ENCODE measurements around the gene NUP210L.
A peak's percentile ranks its signal among the peaks of the same experiment; 100 is the strongest.

Gene NUP210L

GRCh38 chr1:153970346-153970745 lies 184.5 kb downstream of the NUP210L start:
- Histone ChIP-seq H3K27ac (ENCODE audit: low read depth, low read length) (no peak overlapping the region), H3K4me1 (ENCODE audit: control insufficient read depth in 1 of 2, insufficient read depth in 2 of 2, low read length in 2 of 2) (peaks cover 23 to 26% of the 10 kb centered on the region in 2 donors), H3K36me3 (ENCODE audit: control insufficient read depth in 1 of 2, insufficient read depth in 2 of 2, low read length in 2 of 2) (peaks cover 15 to 28% of the 10 kb centered on the region in 2 donors), H3K9ac (ENCODE audit: low read depth in 1 of 2, low read length in 2 of 2) (no peak overlapping the region), H3K4me3 (ENCODE audit: low read depth in 1 of 2, low read length in 2 of 2) (no peak overlapping the region), H3K27me3 (ENCODE audit: control insufficient read depth in 1 of 2, insufficient read depth in 2 of 2, low read length in 2 of 2) (no peaks in the 10 kb centered on the region), H3K9me3 (ENCODE audit: control insufficient read depth in 1 of 2, low read length in 2 of 2) (no peaks in the 10 kb centered on the region)

- peak overlapping the region; percentile 77 to 91 for H3K4me3 ChIP-seq (ENCODE audit: low read depth in 1 of 2, low read length in 2 of 2)
- peak overlapping the region in 1 of 2 donors; percentile 83 for H3K9ac ChIP-seq (ENCODE audit: low read depth in 1 of 2, low read length in 2 of 2)
- H3K36me3 ChIP-seq (ENCODE audit: control insufficient read depth in 1 of 2, insufficient read depth in 2 of 2, low read length in 2 of 2): peaks cover 8 to 18% of the 10 kb centered on the region in 2 donors
- H3K9me3 ChIP-seq (ENCODE audit: control insufficient read depth in 1 of 2, low read length in 2 of 2): no peaks in the 10 kb centered on the region
- H3K4me1 ChIP-seq (ENCODE audit: control insufficient read depth in 1 of 2, insufficient read depth in 2 of 2, low read length in 2 of 2): peaks cover 28 to 29% of the 10 kb centered on the region in 2 donors
- no peak overlapping the region for H3K27ac ChIP-seq (ENCODE audit: low read depth, low read length)
- no peaks in the 10 kb centered on the region for H3K27me3 ChIP-seq (ENCODE audit: control insufficient read depth in 1 of 2, insufficient read depth in 2 of 2, low read length in 2 of 2)
These were observed 185.9 kb downstream of the NUP210L start for GRCh38 chr1:153968972-153969371.

GRCh38 chr1:153968408-153968807 lies 186.5 kb downstream of the NUP210L start:
- no peak overlapping the region for H3K27ac ChIP-seq (ENCODE audit: low read depth, low read length)

GRCh38 chr1:153968000-153968363 lies 186.9 kb downstream of the NUP210L start:
- Histone ChIP-seq H3K9ac (ENCODE audit: low read depth in 1 of 2, low read length in 2 of 2) (peak overlapping the region; percentile 83 to 84), H3K4me1 (ENCODE audit: control insufficient read depth in 1 of 2, insufficient read depth in 2 of 2, low read length in 2 of 2) (peaks cover 29 to 34% of the 10 kb centered on the region in 2 donors), H3K9me3 (ENCODE audit: control insufficient read depth in 1 of 2, low read length in 2 of 2) (no peaks in the 10 kb centered on the region), H3K4me3 (ENCODE audit: low read depth in 1 of 2, low read length in 2 of 2) (peak overlapping the region; percentile 77 to 91), H3K36me3 (ENCODE audit: control insufficient read depth in 1 of 2, insufficient read depth in 2 of 2, low read length in 2 of 2) (peaks cover 0 to 8% of the 10 kb centered on the region in 2 donors), H3K27me3 (ENCODE audit: control insufficient read depth in 1 of 2, insufficient read depth in 2 of 2, low read length in 2 of 2) (no peaks in the 10 kb centered on the region), H3K27ac (ENCODE audit: low read depth, low read length) (peak overlapping the region; percentile 61)

More at GRCh38 chr1:153968408-153968807, 186.5 kb downstream of the NUP210L start:
- Histone ChIP-seq H3K9ac (ENCODE audit: low read depth in 1 of 2, low read length in 2 of 2) (peak overlapping the region; percentile 83 to 84), H3K4me1 (ENCODE audit: control insufficient read depth in 1 of 2, insufficient read depth in 2 of 2, low read length in 2 of 2) (peaks cover 28 to 31% of the 10 kb centered on the region in 2 donors), H3K27me3 (ENCODE audit: control insufficient read depth in 1 of 2, insufficient read depth in 2 of 2, low read length in 2 of 2) (no peaks in the 10 kb centered on the region), H3K36me3 (ENCODE audit: control insufficient read depth in 1 of 2, insufficient read depth in 2 of 2, low read length in 2 of 2) (peaks cover 2 to 12% of the 10 kb centered on the region in 2 donors), H3K9me3 (ENCODE audit: control insufficient read depth in 1 of 2, low read length in 2 of 2) (no peaks in the 10 kb centered on the region), H3K4me3 (ENCODE audit: low read depth in 1 of 2, low read length in 2 of 2) (peak overlapping the region; percentile 77 to 91)

- peaks cover 35 to 40% of the 10 kb centered on the region in 2 donors for H3K4me1 ChIP-seq (ENCODE audit: control insufficient read depth in 1 of 2, insufficient read depth in 2 of 2, low read length in 2 of 2)
These were observed 187.5 kb downstream of the NUP210L start, which contains the start of gene CREB3L4 for GRCh38 chr1:153967107-153967999. CREB3L4 (plus strand) TSS chr1:153967902; CDS start chr1:153968526, 624 bp downstream.

GRCh38 chr1:153963850-153964331 lies 191.0 kb downstream of the NUP210L start:
- Histone ChIP-seq H3K9ac (ENCODE audit: low read depth in 1 of 2, low read length in 2 of 2) (peak overlapping the region; percentile 71 to 94), H3K4me1 (ENCODE audit: control insufficient read depth in 1 of 2, insufficient read depth in 2 of 2, low read length in 2 of 2) (peaks cover 49 to 53% of the 10 kb centered on the region in 2 donors), H3K27me3 (ENCODE audit: control insufficient read depth in 1 of 2, insufficient read depth in 2 of 2, low read length in 2 of 2) (no peaks in the 10 kb centered on the region)

More at GRCh38 chr1:153967107-153967999, 187.5 kb downstream of the NUP210L start, which contains the start of gene CREB3L4:
- peak within 1 kb of the TSS; percentile 91 for H3K27ac ChIP-seq (ENCODE audit: low read depth, low read length)
- H3K27me3 ChIP-seq (ENCODE audit: control insufficient read depth in 1 of 2, insufficient read depth in 2 of 2, low read length in 2 of 2): no peaks in the 10 kb centered on the region
- no peaks in the 10 kb centered on the region for H3K9me3 ChIP-seq (ENCODE audit: control insufficient read depth in 1 of 2, low read length in 2 of 2)
- H3K4me3 ChIP-seq (ENCODE audit: low read depth in 1 of 2, low read length in 2 of 2): peak within 1 kb of the TSS; percentile 77 to 91
- H3K36me3 ChIP-seq (ENCODE audit: control insufficient read depth in 1 of 2, insufficient read depth in 2 of 2, low read length in 2 of 2): peaks cover 0 to 3% of the 10 kb centered on the region in 2 donors
- peak within 1 kb of the TSS; percentile 83 to 92 for H3K9ac ChIP-seq (ENCODE audit: low read depth in 1 of 2, low read length in 2 of 2)

GRCh38 chr1:153963030-153963849 lies 191.6 kb downstream of the NUP210L start, which contains the start of gene SLC39A1:
SLC39A1 (minus strand) TSS chr1:153963537; CDS start chr1:153962715, 822 bp downstream.
- Histone ChIP-seq H3K27me3 (ENCODE audit: control insufficient read depth in 1 of 2, insufficient read depth in 2 of 2, low read length in 2 of 2) (no peaks in the 10 kb centered on the region), H3K9ac (ENCODE audit: low read depth in 1 of 2, low read length in 2 of 2) (peak within 1 kb of the TSS; percentile 94 to 99), H3K27ac (ENCODE audit: low read depth, low read length) (peak within 1 kb of the TSS; percentile 83), H3K9me3 (ENCODE audit: control insufficient read depth in 1 of 2, low read length in 2 of 2) (no peaks in the 10 kb centered on the region), H3K36me3 (ENCODE audit: control insufficient read depth in 1 of 2, insufficient read depth in 2 of 2, low read length in 2 of 2) (peaks cover 0 to 11% of the 10 kb centered on the region in 2 donors), H3K4me1 (ENCODE audit: control insufficient read depth in 1 of 2, insufficient read depth in 2 of 2, low read length in 2 of 2) (peaks cover 46 to 49% of the 10 kb centered on the region in 2 donors), H3K4me3 (ENCODE audit: low read depth in 1 of 2, low read length in 2 of 2) (peak within 1 kb of the TSS; percentile 77 to 95)

More at GRCh38 chr1:153963850-153964331, 191.0 kb downstream of the NUP210L start:
- H3K9me3 ChIP-seq (ENCODE audit: control insufficient read depth in 1 of 2, low read length in 2 of 2): no peaks in the 10 kb centered on the region
- H3K36me3 ChIP-seq (ENCODE audit: control insufficient read depth in 1 of 2, insufficient read depth in 2 of 2, low read length in 2 of 2): peaks cover 0 to 11% of the 10 kb centered on the region in 2 donors
- H3K4me3 ChIP-seq (ENCODE audit: low read depth in 1 of 2, low read length in 2 of 2): peak overlapping the region; percentile 77 to 95
- peak overlapping the region; percentile 83 for H3K27ac ChIP-seq (ENCODE audit: low read depth, low read length)

- H3K36me3 ChIP-seq (ENCODE audit: control insufficient read depth in 1 of 2, insufficient read depth in 2 of 2, low read length in 2 of 2): peaks cover 0 to 11% of the 10 kb centered on the region in 2 donors
- H3K9ac ChIP-seq (ENCODE audit: low read depth in 1 of 2, low read length in 2 of 2): peak overlapping the region; percentile 94 to 99
- peak overlapping the region; percentile 77 to 95 for H3K4me3 ChIP-seq (ENCODE audit: low read depth in 1 of 2, low read length in 2 of 2)
- no peaks in the 10 kb centered on the region for H3K27me3 ChIP-seq (ENCODE audit: control insufficient read depth in 1 of 2, insufficient read depth in 2 of 2, low read length in 2 of 2)
- H3K4me1 ChIP-seq (ENCODE audit: control insufficient read depth in 1 of 2, insufficient read depth in 2 of 2, low read length in 2 of 2): peaks cover 46 to 50% of the 10 kb centered on the region in 2 donors
- no peaks in the 10 kb centered on the region for H3K9me3 ChIP-seq (ENCODE audit: control insufficient read depth in 1 of 2, low read length in 2 of 2)
- peak overlapping the region; percentile 83 for H3K27ac ChIP-seq (ENCODE audit: low read depth, low read length)
These were observed 192.5 kb downstream of the NUP210L start for GRCh38 chr1:153962088-153963029.

GRCh38 chr1:153961421-153961820 lies 193.5 kb downstream of the NUP210L start:
- H3K36me3 ChIP-seq (ENCODE audit: control insufficient read depth in 1 of 2, insufficient read depth in 2 of 2, low read length in 2 of 2): peaks cover 0 to 11% of the 10 kb centered on the region in 2 donors
- no peaks in the 10 kb centered on the region for H3K27me3 ChIP-seq (ENCODE audit: control insufficient read depth in 1 of 2, insufficient read depth in 2 of 2, low read length in 2 of 2)
- H3K9me3 ChIP-seq (ENCODE audit: control insufficient read depth in 1 of 2, low read length in 2 of 2): no peaks in the 10 kb centered on the region
- no peak overlapping the region for H3K27ac ChIP-seq (ENCODE audit: low read depth, low read length)
- peak overlapping the region in 1 of 2 donors; percentile 77 for H3K4me3 ChIP-seq (ENCODE audit: low read depth in 1 of 2, low read length in 2 of 2)
- H3K9ac ChIP-seq (ENCODE audit: low read depth in 1 of 2, low read length in 2 of 2): no peak overlapping the region
- H3K4me1 ChIP-seq (ENCODE audit: control insufficient read depth in 1 of 2, insufficient read depth in 2 of 2, low read length in 2 of 2): peaks cover 50 to 53% of the 10 kb centered on the region in 2 donors

Data from duodenal mucosa (tissue), 2 donors.